Measurements from ENCODE around the gene DIAPH3.

Gene DIAPH3

DNA sequence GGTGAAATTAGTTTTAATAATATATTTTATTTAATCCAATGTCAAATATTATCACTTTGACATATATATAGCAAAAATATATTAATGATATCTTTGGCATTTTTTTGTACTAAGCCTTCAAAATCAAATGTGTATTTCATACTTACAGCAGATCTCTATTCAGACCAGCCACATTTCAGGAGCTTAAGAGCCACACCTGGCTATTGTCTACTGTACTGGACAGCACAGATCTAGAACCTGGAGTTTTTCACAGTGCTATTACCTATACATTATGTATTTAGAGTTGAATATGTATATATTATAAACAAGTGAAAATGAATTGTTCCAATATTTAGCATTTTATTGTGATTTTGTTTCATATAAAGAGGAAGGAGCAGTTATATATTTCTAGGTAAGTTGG, 486.3 kb downstream of the DIAPH3 start:
- no peak for DNase-seq (ENCODE audit: low spot score)

DNA sequence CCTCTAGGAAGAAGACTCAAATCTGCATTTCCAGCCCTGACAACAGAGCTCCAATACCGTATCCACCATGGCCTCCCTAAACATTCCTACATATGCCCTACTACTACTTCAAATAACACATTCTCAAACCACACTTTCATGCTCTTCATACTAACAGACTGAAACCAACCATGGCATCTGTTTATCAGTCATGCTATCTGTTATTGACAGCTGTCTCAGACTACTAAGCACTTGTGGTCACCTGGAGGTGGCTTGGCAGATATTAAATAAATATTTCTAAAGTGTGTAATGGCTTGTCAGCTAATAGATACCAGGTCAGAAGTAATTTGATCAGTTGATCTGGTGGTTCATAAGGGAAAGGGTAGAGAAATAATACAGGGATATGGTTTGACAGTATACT, 489.1 kb downstream of the DIAPH3 start:
- no peak for DNase-seq (ENCODE audit: low spot score)

- no peak for DNase-seq (ENCODE audit: low spot score)
Measured at GRCh38 chr13:59673286-59673685, 490.4 kb downstream of the DIAPH3 start.

DNA sequence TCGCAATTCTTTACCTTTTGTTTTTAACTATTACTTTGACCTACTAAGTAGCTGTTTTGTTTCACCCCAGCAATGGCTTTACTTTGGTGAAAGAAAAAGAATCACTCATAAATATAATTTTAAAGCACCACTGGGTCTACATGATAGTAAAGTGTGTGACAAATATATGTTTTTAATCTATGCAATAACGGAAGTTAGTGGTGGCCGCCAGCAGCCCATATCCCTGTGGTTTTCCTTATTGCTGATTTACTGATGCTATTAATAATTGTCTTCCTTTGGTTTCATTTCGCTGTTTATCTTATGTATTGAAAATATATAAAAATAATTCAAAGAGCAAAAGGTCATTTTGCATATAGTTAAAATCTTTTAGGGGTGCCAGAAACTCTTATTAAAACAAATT, 491.3 kb downstream of the DIAPH3 start:
- DNase-seq (ENCODE audit: low spot score): no peak

GRCh38 chr13:59671881-59672280, 491.8 kb downstream of the DIAPH3 start:
- no peak for DNase-seq (ENCODE audit: low spot score)

GRCh38 chr13:59666504-59666903, 497.2 kb downstream of the DIAPH3 start:
- peak; percentile 18 for DNase-seq (ENCODE audit: low spot score)

DNA sequence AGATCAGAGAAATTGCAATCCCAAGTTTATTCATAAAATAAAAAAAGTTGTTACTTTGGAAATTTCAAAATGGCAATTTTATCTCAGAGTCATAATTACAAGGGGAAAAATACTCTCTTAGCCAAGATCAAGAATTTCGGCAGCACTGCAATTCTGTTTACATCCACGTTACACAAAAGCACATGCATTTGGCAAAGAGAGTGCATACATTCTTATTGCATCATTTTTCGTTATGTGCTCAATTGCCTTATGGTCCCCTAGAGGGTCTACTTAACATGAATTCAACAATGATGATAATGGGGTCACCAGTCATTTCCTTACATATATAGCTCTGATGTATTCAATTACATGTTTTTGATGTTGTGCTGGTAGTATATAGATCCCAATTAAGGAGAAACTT, 498.0 kb downstream of the DIAPH3 start:
- DNase-seq (ENCODE audit: low spot score): no peak

- DNase-seq (ENCODE audit: low spot score): no peak
Measured at GRCh38 chr13:59665184-59665583, 498.5 kb downstream of the DIAPH3 start.

DNA sequence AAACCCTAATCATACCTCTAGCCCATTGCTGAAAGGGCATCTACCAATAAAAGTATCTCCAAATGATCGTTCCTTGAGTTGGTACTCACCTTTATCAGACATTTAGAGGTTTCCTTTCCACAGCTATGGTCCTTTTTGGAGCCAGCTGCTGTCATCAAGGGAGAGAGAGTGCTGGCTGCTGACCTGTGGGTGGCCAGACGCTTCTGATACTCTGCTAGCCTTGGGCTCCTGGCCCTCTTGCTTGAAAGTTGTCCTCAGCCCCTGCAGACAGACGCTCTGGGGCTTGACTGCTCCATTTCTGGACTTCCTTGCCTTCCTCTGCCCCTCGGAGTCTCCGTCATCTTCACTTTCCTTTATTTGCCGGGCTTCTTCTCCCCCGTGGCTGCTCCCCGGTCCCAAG, 499.1 kb downstream of the DIAPH3 start:
- no peak for DNase-seq (ENCODE audit: low spot score)

DNA sequence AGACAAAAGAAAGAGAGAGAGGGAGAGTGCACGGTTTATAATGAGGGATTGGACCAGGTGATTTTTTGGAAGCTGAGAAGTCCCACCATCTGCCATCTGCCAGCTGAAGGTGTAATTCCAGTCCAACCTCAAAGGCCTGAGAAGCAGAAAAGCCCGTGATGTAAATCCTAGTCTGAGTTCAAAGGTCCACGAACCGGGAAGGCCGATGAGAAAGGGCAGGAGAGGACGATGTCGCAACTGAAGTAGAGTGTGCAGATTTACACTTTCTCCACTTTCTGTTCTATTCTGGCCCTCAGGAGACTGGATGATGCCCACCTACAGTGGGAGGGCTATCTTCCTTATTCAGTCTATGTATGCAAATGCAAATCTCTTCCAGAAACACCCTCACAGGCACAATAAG, 500.0 kb downstream of the DIAPH3 start:
- no peak for DNase-seq (ENCODE audit: low spot score)

DNA sequence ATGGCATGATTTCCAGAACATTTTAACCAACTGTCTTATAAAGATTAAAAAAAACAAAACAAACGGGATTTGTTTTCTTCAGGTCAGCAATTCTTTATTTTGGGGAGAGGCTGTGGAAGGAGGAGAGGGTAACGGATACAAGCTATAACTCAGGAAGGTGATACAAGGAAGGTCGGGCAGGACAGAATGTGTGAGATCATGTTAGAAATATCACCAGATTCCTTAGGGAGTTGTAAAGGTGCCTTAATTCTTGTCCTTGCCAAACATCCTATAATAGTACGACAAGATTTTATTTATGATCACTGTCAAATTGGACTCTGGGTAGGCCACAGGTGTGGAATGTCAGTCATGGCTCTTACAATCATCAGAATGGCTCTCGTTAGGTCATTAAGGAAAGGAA, 503.1 kb downstream of the DIAPH3 start:
- no peak for DNase-seq (ENCODE audit: low spot score)

- no peak for DNase-seq (ENCODE audit: low spot score)
Measured at GRCh38 chr13:59659981-59660380, 503.7 kb downstream of the DIAPH3 start.

DNA sequence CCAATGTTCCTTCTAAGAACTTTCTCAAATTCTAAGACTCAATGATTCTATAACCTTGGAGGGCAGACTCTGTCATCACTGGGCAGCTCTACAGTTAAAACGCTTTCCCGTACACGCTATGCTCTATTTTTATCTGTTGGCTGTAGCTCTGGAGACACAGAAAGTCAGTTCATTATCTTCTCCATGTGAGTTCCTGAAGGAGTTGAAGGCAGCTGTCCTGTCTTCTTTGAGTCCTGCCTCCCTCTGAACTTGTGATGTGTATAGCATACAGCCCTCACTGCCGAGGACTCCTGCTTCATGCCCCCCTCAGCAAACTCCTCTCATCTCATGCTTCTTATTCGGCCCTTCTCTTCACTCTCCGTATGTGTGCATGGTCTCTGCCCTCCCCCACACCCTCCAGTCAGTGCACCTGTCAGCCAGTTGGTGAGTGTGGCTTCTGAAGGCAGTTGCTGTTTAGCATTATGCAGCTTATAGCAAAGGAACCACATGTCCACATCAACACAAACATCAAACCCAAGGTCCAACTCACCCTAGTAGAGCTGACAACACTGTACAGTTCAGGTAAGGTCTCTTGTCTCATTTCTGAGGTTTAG, 504.9 kb downstream of the DIAPH3 start:
- DNase-seq (ENCODE audit: low spot score): no peak

DNA sequence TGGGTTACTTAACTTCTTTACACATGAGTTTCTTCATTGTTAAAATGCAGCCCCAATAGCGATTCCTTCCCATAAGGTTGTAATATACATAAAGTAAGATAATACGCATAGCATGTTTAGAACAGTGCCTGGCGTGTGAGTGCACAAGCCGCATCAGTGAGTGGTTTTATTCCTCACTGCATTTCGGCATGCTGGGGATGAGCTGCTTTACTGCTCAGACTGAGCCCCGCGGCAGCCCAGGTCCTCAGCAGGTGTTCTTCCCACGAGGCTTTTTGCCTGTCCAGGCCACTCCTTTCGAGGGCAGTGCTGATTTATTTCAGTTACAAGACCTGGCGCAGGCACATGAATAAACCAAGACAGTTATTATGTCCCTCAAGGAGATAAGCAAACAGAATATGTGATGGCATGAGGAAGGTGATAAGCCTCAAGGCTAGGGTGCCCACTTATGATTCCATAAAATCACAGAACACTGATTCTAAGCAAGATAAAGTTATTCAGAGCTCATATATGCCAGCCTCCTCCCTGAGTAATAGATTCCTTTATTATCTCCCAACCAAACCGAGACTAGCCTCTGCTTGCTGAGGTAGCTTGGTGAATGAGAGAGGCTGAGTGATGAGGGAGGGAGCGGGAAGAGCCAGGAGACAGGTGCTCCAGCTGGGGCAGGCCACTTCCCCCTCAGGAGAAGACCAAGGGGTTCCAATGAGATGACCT, 505.5 kb downstream of the DIAPH3 start:
- DNase-seq (ENCODE audit: low spot score): no peak

- DNase-seq (ENCODE audit: low spot score): no peak
Measured at GRCh38 chr13:59653916-59654315, 509.8 kb downstream of the DIAPH3 start.

DNA sequence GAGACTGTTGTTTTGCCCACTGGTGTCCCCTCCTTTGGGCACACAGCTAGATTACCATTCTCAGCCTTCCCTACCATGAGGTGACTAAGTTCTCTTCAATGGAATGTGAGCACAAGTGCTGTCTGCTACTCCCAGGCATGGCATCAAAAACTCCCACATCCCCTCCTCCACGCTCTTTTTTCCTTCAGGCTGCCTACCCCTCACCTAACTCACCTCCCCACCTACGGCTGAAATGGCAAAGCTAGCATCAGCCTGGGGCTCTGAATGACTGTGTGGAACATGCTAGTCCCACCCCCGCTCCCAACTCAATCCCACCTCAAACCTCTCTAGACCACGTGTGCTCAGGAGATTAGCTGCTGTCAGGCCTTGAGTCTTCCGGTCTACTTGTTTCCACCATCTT, 512.2 kb downstream of the DIAPH3 start:
- no peak for DNase-seq (ENCODE audit: low spot score)

- DNase-seq (ENCODE audit: low spot score): no peak
Measured at GRCh38 chr13:59643906-59644626, 519.7 kb downstream of the DIAPH3 start.

DNA sequence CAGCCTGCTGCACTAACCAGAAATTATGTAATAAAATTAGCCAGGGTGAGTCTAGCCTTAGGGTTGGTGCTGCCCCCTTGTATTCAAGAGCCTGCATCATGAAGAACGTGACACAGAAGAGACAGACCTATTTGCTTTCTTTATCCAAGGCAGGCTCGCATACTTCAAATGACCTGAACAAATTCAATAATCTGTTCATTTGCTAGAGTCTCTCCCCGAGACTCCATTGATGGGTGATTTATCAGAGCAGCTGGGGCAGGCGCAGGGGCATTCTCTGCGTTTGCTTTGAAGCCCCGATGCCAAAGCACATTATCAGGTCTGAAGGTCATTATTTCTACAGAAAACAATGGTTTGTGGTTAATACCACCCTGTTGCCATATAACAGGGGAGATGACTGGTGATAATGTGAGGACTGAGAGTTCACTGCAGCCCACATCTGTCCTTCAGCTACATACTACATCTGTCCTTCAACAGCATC, 520.3 kb downstream of the DIAPH3 start:
- no peak for DNase-seq (ENCODE audit: low spot score)

DNA sequence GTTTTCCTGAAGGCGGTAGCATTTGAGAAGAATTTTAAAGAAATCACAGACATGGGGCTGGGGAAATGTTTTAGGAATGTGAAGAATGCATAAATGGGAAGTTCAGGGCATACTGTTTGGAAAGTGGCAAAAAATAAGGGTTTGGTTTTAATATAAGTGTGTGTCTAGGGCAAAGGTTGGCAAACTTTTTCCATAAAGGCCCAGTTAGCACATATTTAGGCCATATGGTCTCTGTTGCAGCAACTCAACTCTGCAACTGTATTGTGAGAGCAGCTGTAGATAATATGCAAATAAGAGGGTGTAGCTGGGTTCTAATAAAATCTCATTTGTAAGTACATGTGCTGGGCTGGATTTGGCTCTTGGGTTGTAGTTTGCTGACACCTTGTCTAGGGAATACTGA, 521.9 kb downstream of the DIAPH3 start:
- DNase-seq (ENCODE audit: low spot score): no peak

GRCh38 chr13:59641261-59641660, 522.5 kb downstream of the DIAPH3 start:
- no peak for DNase-seq (ENCODE audit: low spot score)

DNA sequence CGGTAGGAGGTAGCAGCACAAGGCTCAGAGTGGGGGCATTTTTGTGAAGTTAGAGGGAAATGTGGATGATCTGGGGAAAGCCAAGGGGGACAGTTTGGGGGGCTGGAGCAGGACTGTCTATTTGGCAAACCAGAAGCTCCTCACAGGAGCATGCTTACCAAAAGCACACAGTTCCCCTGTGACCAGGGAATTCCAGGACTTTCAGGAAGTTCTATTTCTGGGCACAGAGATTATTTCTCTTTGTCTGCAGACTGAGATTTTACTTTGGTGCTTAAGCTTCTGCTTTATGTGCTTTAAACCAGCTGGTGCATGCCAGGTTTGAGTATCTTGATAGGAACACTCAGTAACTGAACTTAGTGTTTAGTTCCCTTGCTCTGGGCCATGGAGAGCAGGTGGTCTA, 525.3 kb downstream of the DIAPH3 start:
- DNase-seq (ENCODE audit: low spot score): no peak

- DNase-seq (ENCODE audit: low spot score): no peak
Measured at GRCh38 chr13:59635589-59635988, 528.1 kb downstream of the DIAPH3 start.

GRCh38 chr13:59633290-59633689, 530.4 kb downstream of the DIAPH3 start:
- DNase-seq (ENCODE audit: low spot score): no peak

Data from Ammon's horn (tissue), 1 donor.